Stimulated activated CD8-positive, alpha-beta memory T cell treated with anti-CD3 and anti-CD28 coated beads, Interleukin-15, amount 100 ng/mL, for 4 hours (primary cell): ENCODE results near the gene NELFA.
"Not testable (repeated sequence)": the region's sequence is repeated elsewhere in the genome, so short reads cannot be mapped to it uniquely, and the experiment has no call there.

Experiments
- DNase-seq, 2 donors: peaks; one replicate each; pipeline ENCODE4 v3.0.0-alpha.2; 2020; ENCODE audit warnings: low read depth in 2 of 2

The NELFA gene

DNA sequence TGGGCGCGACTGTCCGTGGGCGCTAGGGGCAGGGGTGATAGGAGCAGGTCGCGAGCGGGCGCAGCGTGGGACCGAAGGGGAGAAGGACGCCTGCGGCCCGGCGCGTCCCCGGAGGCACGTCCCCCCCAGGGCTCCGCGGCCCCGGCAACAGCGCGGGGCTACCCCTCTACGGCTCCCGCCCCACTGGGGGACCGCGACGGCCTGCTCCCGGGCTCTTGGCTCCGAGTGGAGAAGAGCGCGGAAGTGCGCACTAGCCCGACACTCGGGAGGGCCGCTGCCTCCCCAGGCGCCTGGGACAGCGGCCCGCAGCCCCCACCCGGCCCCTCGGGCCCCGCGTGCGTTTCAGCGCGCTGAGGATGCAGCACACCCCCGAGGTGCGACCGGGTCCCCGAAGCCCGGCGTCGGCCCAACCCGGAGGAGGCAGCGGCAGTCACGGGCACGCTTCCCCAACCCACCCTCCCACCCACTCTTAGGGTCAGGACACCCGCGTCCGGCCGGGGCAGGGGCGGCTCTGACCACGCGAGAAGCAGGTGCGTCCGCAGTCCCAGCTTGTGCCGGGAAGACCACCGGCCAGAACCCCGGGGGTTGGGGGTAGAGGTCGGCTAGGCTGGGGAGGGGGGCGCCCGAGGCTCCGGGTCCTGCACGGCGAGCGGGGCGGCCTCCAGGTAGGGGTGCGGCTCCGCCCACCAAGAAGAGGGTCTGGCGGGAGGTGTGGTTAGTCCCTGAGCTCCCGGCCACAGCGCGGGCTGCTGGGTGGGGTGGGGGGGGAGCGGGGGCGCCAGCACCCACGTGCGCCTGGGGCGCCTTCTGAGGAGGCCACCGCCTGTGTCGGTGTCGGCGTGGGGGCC is 31.8 kb upstream of the NELFA start:
- DNase-seq: no peak

DNA sequence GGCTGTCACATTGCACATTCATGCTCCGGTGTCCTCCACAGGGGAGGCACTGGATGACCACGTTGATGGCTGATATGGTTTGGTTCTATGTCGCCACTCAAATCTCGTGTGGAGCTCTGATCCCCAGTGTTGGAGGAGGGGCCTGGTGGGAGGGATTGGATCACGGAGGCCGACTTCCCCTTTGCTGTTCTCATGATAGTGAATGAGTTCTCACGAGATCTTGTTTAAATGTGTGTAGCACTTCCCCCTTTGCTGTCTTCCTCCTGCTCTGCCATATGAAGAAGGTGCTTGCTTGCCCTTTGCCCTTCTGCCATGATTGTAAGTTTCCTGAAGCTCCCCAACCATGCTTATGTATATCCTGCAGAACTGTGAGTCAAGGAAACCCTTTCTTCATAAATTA is 28.1 kb upstream of the NELFA start:
- DNase-seq: no peak

DNA sequence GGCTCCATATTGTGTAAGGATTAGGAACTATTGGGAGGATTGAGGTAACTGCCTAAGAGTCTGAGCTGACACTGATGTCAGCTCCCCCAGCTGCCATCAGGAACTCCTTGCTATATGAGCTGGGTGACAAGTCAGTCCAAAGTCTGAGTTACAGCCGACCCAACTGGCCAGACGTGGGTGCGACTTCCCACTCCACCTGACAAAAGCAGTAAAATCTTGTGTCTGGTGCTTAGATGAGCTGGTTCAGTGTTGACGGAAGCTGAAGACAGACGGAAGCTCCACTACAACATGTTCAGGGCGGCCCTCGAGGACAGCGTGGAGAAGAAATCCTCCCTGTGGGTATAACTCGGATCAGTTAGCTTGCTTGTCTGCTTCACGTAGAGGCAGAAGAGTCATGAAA is 27.6 kb upstream of the NELFA start:
- no peak for DNase-seq

DNA sequence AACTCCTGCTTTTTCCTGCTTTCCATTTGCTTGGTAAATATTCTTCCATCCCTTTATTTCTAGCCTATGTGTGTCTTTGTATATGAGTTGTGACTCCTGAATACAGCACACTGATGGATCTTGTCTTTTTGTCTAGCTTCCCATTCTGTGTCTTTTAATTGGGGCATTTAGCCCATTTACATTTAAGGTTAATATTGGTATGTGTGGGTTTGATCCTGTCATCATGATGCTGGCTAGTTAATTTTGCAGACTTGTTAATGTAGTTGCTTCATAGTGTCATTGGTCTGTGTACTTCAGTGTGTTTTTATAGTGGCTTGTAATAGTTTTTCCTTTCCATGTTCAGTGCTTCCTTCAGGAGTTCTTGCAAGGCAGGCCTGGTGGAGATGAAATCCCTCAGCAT is 22.4 kb upstream of the NELFA start:
- not testable (repeated sequence) for DNase-seq

DNA sequence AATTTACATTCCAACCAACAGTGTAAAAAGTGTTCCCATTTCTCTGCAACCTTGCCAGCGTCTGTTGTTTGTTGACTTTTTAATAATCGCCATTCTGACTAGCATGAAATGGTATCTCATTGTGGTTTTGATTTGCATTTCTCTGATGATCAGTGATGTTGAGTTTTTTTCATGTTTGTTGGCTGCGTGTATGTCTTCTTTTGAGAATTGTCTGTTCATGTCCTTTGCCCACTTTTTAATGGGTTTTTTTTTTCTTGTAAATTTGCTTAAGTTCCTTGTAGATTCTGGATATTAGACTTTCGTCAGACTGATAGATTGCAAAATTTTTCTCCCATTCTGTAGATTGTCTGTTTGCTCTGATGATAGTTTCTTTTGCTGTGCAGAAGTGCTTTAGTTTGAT is 18.3 kb upstream of the NELFA start:
- not testable (repeated sequence) for DNase-seq

DNA sequence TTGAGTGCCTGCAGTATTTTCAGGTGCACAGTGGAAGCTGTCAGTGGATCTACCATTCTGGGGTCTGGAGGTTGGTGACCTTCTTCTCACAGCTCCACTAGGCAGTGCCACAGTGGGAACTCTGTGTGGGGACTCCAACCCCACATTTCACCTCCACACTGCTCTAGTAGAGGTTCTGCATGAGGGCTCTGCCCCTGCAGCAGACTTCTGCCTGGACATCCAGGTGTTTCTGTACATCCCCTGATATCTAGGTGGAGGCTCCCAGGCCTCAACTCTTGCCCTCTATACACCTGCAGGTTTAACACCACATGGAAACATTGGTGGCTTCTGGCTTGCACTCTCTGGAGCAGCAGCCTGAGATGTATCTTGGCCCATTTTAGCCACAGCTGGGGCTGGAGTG is 17.0 kb upstream of the NELFA start:
- no peak for DNase-seq

DNA sequence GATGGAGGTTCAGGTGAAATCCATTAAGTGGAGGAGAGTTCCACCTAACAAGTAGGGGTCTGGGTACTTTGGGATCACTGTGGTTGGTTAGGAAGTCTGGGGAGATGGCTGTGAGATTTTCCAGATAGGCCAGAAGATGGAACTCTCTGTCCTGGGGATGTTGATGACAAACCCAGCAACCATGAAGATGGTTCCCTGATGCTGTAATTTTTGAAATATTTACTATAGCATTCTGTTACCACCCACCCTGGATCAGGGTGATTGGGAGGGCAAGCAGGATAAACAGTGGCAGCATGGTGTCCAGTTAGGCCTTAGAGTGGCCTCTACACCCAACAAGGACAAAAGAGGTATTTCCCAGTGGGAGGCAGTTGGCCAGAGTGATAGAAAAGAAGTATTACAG is 15.9 kb upstream of the NELFA start:
- DNase-seq: no peak

DNA sequence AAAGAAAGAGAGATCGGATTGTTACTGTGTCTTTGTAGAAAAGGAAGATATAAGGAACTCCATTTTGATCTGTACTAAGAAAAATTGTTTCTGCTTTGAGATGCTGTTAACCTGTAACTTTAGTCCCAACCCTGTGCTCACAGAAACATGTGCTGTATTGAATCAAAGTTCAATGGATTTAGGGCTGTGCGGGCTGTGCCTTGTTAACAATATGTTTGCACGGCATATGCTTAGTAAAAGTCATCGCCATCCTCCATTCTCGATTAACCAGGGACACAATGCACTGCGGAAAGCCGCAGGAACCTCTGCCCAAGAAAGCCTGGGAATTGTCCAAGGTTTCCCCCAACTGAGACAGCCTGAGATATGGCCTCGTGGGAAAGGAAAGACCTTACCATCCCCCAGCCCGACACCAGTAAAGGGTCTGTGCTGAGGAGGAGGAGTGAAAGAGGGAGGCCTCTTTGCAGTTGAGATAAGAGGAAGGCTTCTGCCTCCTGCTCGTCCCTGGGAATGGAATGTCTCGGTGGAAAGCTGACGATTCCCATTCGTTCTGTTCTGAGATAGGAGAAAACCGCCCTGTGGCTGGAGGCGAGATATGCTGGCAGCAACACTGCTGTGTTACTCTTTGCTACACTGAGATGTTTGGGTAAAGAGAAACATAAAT is 12.7 kb upstream of the NELFA start:
- not testable (repeated sequence) for DNase-seq

DNA sequence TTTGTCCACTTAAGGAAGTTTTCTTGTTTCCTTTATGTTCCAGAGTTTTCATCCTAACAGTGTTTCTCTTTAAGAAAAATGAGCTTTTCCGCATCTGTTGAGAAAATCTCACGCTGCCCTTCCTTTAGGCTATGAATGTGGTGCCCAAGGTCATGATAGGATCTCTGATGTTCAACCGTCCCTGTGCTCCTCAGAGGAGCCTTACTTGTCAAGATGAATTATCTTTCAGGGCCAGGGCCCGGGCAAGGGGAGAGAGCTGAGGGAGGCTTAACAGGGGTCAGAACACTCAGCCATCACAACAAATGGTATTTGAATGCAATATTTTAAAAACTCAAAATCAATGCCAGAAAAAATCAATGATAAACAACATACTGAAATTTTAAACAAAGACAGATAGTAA is 6.2 kb upstream of the NELFA start:
- DNase-seq: no peak

DNA sequence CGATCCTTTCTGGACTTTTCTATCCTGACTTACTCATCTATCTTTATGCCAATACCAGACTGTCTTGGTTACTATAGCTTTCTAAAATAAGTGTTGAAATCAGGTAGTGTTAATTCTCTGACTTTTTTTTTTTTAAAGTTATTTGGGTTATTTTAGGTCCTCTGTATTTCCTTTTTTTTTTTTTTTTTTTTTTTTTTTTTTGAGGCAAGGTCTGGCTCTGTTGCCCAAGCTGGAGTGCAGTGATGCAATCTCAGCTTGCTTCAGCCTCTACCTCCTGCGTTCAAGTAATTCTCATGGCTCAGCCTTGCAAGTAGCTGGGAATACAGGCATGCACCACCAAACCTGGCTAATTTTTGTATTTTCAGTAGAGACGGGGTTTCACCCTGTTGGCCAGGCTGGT is 2.8 kb upstream of the NELFA start:
- DNase-seq: no peak

DNA sequence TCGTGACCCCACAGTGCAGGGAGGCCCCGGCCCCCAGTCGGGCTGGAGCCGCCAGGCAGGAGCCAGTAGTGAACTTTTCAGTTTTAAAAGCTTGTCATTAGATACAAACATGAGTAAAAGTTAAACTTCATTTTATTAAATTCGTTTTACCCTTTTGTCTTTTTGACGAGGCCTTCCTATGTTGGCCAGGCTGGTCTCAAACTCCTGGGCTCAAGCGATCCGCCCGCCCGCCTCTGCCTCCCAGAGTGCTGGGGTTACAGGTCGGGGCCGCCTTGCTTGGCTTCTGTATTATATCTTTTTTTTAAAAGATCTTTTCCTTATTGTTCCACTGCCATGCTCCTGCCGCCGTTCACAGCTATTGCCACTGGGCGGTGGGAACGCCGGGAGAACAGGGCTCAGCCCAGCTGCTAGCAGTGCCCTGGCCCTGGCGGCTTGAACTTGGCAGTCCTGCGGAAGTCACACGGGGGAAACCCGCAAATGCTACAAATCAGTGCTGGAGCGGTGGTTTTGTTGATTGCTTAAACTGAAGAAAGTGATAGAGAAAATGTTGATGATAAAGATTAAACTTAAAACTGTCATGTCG is 968 bp upstream of the NELFA start:
- DNase-seq: peak; percentile 9 to 23

DNA sequence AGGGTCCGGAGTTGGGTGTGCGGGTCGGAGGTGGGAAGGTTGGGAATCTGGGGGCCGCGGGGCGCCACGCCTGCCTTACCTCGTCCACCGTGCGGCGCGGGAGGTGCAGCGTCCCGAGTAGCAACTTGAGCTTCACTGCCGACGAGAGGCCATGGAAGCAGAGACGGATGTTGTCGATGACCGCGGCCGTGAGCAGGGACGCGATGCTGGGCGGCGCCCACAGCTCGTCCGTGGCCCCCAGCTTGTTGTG is 178 bp downstream of the NELFA start:
- no peak for DNase-seq

DNA sequence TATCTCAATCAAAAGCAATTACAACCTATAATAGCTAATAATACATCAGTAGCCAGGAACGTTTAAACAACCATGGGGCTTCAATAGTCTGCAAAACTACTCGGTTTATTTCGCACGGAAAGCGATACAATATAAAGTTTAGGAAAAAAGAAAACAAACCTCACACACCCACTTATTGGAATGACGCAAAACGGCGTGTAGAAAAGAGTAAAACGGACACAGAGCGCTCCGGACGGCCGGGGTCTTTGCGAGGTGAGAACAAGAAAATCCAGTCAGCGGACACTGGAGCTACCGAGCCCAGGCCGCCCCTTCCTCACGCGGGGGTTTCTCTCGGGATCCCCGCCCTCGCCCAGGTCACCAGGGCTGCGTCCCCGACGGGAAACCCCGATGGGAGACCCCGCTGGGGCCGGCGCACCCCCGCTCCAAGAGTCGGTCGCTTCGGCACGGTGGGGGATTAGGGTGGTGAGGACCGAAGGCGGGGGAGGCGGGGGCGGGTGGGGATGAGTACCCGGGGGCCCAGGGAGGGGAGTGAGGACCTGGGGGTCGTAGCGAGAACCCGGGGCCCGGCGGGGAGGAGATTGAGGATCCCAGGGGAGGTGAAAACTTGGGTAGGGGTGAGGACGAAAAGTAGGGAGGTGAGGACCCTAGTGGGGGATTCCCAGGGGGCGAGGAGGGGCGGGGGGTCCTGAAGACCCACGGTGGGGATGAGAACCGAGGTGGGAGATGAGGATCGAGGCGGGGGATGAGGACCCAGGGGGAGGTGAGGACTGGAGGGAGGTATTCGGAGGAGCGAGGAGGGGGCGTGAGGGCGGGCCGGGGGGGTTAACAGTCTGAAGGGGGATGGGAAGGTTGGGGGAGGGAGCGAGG is 737 bp downstream of the NELFA start:
- DNase-seq: no peak

DNA sequence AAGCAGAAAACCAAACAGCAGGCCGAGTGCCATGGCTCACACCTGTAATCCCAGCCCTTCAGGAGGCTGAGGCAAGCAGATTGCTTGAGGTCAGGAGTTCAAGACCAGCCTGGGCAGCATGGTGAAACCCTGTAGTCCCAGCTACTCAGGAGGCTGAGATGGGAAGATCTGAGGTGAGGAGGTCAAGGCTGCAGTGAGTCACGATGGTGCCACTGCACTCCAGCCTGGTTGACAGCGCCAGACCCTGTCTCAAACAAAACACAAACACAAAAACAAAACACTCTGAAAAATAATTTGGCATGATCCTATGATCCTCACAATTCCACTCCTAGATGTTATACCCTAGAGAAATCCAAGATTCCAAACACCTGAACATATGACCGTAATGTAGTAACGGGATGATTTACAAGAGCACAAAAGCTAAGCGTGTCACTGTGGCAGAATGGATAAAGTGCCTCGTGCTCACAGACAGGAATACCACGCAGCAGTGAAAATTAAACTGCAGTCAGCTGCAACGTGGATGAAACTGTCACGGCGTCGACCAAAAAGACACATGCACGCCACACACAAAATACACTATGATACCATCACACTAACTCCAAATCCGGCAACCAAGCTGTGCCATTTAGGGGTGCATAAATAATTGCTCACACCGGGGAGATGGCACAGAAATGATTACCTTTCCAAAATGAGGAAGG is 1.7 kb downstream of the NELFA start:
- DNase-seq: no peak

DNA sequence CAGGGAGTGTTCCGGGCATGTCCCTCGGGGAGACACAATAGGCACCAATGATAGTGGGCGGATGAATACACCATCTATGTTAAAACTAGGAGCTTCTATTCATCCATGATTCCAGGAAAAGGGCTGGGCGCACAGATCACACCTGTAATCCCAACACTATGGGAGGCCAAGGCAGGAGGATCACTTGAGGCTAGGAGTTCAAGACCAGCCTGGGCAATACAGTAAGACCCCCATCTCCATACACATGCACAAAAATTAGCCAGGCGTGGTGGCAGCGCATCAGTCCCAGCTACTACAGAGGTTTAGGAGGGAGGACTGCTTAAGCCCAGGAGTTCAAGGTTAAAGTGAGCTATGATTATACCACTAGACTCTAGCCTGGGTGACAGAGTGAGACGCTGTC is 2.4 kb downstream of the NELFA start:
- no peak for DNase-seq

DNA sequence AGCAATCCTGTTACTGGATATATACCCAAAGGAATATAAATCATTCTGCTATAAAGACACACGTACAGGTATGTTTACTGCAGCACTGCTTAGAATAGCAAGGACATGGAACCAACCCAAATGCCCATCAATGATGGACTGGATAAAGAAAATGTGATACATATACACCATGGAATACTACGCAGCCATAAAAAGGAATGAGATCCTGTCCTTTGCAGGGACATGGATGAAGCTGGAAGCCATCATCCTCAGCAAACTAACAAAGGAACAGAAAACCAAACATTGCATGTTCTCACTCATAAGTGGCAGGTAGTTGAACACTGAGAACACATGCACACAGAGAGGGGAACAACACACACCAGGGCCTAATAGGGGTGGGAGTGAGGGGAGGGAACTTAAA is 5.4 kb downstream of the NELFA start:
- not testable (repeated sequence) for DNase-seq

DNA sequence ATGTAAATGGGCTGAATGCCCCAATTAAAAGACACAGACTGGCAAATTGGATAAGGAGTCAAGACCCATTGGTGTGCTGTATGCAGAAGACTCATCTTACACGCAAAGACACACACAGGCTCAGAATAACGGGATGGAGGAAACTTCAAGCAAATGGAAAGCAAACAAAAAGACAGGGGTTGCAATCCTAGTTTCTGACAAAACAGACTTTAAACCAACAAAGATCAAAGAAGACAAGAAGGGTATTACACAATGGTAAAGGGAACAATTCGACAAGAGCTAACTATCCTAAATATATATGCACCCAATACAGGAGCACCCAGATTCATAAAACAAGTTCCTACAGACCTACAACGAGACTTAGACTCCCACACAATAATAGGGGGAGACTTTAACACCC is 9.5 kb downstream of the NELFA start:
- not testable (repeated sequence) for DNase-seq

DNA sequence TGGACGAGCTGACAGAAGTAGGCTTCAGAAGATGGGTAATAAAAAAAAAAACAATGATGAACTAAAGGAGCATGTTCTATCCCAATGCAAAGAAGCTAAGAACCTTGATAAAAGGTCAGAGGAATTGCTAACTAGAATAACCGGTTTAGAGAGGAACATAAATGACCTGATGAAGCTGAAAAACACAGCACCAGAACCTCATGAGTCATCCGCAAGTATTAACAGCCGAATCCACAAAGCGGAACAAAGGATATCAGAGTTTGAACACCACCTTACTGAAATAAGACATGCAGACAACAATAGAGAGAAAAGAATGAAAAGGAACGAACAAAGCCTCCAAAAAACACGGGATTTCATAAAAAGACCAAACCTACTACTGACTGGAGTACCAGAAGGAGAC is 10.5 kb downstream of the NELFA start:
- no peak for DNase-seq

DNA sequence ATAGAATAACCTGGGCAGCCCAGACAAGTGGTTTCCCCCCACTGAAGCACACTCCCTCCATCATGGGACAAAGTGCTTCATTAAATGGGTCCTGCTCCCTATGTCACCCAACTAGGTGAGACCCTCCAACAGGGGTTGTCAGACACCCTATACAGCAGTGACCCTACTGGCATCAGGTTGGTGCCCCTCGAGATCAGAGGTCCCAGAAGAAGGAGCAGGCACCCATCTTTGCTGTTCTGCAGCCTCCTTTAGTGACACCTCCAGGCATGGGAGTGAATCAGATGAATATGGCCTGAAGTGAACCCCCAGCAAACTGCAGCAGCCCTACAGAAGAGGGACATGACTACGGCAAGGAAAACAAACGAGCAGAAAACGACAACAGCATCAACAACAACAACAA is 11.1 kb downstream of the NELFA start:
- DNase-seq: no peak

DNA sequence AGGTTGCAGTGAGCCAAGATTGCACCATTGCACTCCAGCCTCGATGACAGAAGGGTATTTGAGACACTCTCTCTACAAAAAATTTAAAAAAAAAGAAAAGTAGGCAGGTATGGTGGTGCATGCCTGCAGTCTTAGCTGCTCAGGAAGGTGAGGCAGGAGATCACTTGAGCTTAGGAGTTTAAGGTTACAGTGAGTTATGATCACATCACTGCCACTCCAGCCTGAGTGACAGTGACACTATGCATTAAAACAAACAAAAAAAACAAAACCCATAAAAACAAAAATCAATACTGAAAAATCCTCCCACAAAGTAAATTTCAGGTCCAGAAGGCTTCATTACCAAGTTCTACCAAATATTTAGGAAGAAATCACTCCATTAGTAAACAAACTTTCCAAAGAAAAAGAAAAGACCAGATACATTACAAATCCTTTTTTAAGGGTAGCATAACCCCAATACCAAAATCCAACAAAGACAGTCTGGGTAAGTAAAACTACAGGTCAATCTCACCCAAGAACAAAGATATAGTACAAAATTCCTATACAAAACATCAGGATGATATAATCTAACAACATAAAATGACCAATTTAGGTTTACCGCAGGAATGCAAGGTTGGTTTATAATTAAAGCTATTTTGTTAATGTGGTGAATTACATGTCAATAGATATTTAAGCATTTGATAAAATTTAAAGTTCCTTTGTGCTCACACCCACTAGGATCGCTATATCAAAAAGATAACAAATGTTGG is 11.7 kb downstream of the NELFA start:
- no peak for DNase-seq

DNA sequence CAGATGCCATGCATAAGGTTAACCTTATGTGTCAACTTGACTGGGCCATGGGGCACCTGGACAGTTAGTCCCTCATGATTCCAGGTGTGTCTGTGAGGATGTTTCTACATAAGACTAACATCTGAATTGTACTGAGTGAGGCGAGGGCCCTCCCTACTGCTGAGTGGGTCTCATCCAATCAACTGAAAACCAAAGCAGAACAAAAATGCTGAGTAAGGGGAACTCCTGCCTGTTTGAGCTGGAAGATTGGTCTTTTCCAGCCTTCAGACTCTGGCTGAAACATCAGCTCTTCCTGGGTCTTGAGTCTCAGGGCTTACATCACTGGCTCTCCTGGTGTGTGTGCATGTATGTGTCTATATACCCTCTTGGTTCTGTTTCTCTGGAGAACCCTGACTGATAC is 13.8 kb downstream of the NELFA start:
- DNase-seq: no peak
